Measurements from ENCODE around the gene IFITM5. TPM values are rescaled to one million over a fixed set of nuclear protein-coding genes. Genes with fewer than 3 reads are reported as not detected.
A peak's percentile ranks its signal among the peaks of the same experiment; 100 is the strongest.
"Not testable (repeated sequence)": the region's sequence is repeated elsewhere in the genome, so short reads cannot be mapped to it uniquely, and the experiment has no call there.

IFITM5 gene
- total RNA-seq, 4 donors from 2014 or later: not detected

DNA sequence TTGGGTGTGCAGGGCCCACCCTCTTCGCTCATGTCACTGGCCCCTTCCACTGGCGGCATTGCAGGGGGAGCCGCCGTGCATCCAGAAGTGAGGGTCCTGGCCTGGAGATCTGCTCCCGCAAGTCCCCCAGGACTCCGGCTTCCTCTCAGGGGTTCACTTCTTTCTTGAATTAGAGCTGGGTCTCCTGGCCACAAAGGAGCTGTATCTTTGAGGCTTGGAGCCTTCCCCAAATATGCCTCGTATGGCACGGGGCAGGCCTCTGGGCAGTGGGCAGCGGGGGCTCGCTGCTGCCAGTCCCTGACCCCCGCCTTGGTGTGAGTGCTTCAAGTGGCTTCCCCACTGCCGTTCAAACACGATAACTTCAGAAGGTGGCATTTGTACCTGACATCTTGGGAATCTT lies 28.7 kb upstream of the IFITM5 start:
- 90 to 97% methylated on average over 13 of the region's 13 CpGs for WGBS, 2 donors
- no peak overlapping the region for H3K4me3 ChIP-seq (ENCODE audit: low read depth, poor library complexity, severe bottlenecking)
- intact Hi-C loops (cut with DNase I; ENCODE audit: low total_unique reads): no loop called here
- TF ChIP-seq POLR2A (IDR thresholded peaks at IDR 0.05): no peak
- DNase-seq (ENCODE audit: low spot score in 2 of 2): peak in 1 of 2 donors; percentile 59

DNA sequence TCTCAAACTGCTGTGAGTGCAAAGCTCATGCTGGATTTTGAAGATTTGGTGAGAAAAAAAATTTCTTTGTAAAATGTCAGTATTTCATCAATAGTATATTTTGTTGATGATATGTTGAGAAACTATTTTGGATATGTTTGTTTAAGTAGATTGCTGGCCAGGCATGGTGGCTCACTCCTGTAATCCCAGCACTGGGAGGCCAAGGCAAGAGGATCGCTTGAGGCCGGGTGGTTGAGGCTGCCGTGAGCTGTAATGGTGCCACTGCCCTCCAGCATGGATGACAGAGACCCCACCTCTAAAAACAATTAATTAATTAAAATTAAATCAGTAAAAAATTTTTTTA lies 28.2 kb upstream of the IFITM5 start:
- no peak overlapping the region for H3K4me3 ChIP-seq (ENCODE audit: low read depth, poor library complexity, severe bottlenecking)
- 93 to 99% methylated on average over 3 of the region's 3 CpGs for WGBS, 2 donors
- no peak for TF ChIP-seq POLR2A (IDR thresholded peaks at IDR 0.05)
- TF ChIP-seq, protein P1, sequence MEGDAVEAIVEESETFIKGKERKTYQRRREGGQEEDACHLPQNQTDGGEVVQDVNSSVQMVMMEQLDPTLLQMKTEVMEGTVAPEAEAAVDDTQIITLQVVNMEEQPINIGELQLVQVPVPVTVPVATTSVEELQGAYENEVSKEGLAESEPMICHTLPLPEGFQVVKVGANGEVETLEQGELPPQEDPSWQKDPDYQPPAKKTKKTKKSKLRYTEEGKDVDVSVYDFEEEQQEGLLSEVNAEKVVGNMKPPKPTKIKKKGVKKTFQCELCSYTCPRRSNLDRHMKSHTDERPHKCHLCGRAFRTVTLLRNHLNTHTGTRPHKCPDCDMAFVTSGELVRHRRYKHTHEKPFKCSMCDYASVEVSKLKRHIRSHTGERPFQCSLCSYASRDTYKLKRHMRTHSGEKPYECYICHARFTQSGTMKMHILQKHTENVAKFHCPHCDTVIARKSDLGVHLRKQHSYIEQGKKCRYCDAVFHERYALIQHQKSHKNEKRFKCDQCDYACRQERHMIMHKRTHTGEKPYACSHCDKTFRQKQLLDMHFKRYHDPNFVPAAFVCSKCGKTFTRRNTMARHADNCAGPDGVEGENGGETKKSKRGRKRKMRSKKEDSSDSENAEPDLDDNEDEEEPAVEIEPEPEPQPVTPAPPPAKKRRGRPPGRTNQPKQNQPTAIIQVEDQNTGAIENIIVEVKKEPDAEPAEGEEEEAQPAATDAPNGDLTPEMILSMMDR (IDR thresholded peaks at IDR 0.05): no peak
- DNase-seq (ENCODE audit: low spot score in 2 of 2): peak in 1 of 2 donors; percentile 74
- intact Hi-C loops (cut with DNase I; ENCODE audit: low total_unique reads): no loop called here

DNA sequence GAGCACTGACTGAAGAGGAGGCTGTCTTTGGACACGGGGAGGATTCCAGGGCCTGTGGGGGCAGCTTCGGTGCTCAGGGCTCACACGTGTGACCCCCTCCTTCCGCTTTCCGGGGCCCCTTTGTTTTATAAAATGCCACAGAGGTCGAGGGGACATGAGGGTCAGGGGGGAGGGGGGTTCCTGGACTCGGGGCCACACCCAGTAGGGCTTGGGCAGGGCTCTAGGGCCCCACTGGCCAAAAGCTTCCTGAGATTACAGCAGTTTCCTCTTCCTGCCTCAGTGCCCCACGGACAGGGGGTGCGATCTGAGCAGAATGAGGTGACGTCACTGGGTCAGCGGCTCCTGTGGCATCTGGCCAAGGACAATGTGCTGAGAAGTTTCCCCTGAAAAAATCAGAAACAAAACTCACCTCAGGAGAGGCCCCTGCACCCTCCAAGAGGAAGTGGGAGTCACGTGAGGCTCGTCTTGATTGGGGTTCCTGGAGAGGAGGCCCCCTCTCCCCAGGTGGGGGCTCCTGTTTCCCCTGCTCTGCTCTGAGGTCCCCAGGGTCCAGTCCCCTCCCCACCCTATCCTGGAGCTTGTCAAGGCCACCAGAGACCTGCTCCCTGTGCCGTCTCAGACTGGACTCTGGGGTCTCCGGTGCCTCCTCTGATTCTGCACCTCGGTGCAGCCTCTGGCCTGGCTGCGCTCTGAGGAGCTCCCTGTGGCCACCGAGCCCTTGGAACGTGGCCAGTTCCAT lies 27.7 kb upstream of the IFITM5 start:
- no peak overlapping the region for H3K4me3 ChIP-seq (ENCODE audit: low read depth, poor library complexity, severe bottlenecking)
- TF ChIP-seq POLR2A (IDR thresholded peaks at IDR 0.05): no peak
- TF ChIP-seq, protein P1 (IDR thresholded peaks at IDR 0.05): no peak
- WGBS, 2 donors: 49 to 51% methylated on average over 19 of the region's 19 CpGs
- intact Hi-C loops (cut with DNase I; ENCODE audit: low total_unique reads): no loop called here
- peak; percentile 84 to 98 for DNase-seq (ENCODE audit: low spot score in 2 of 2)

DNA sequence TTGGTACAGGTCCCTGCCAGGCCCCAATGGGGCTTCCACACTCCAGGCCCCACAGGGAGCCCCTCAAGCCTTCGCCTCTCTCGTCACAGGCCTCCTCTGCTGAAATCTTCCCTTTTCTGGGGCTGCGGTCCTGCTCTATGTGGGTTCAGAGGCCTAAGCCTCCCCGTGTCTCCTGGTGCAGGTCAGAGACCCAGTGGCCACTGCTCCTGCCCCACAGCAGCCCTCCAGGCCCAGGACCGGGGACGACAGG lies 27.2 kb upstream of the IFITM5 start:
- no peak overlapping the region for H3K4me3 ChIP-seq (ENCODE audit: low read depth, poor library complexity, severe bottlenecking)
- no peak for TF ChIP-seq POLR2A (IDR thresholded peaks at IDR 0.05)
- TF ChIP-seq, protein P1 (IDR thresholded peaks at IDR 0.05): no peak
- 71 to 79% methylated on average over 4 to 6 of the region's 6 CpGs for WGBS, 2 donors
- no peak for DNase-seq (ENCODE audit: low spot score in 2 of 2)
- intact Hi-C loops (cut with DNase I; ENCODE audit: low total_unique reads): no loop called here

DNA sequence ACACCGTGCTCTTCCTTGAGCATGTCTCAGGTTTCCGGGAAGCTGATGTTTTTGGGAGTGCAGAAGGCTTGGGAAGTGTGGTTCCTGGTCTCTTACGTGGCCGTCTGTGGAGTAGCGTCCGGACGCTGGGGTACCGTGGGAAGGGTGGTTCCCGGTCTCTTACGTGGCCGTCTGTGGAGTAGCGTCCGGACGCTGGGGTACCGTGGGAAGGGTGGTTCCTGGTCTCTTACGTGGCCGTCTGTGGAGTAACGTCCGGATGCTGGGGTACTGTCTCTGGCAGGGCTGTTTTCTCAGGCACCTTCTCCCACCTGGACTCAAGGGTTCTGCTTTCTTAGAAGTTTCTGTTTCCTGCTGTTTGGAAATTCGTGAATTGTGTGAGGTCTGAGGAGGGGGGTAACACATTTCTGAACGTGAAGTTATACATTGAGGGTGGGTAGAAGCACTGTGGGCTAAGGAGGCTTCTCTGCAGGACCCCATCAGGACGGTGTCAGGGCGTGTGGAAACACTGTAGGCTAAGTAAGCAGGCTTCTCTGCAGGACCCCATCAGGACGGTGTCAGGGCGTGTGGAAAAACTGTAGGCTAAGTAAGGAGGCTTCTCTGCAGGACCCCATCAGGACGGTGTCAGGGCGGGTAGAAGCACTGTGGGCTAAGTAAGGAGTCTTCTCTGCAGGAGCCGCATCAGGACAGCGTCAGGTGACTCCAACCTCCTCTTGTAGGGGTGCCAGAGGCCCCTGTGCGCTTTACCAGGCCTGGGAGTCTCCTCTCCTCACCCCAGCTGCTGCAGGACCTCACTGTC lies 26.7 kb upstream of the IFITM5 start:
- intact Hi-C loops (cut with DNase I; ENCODE audit: low total_unique reads): no loop called here
- no peak for DNase-seq (ENCODE audit: low spot score in 2 of 2)
- TF ChIP-seq POLR2A (IDR thresholded peaks at IDR 0.05): no peak
- TF ChIP-seq, protein P1 (IDR thresholded peaks at IDR 0.05): no peak
- H3K4me3 ChIP-seq (ENCODE audit: low read depth, poor library complexity, severe bottlenecking): no peak overlapping the region
- WGBS, 2 donors: 85 to 90% methylated on average over 29 to 30 of the region's 30 CpGs

DNA sequence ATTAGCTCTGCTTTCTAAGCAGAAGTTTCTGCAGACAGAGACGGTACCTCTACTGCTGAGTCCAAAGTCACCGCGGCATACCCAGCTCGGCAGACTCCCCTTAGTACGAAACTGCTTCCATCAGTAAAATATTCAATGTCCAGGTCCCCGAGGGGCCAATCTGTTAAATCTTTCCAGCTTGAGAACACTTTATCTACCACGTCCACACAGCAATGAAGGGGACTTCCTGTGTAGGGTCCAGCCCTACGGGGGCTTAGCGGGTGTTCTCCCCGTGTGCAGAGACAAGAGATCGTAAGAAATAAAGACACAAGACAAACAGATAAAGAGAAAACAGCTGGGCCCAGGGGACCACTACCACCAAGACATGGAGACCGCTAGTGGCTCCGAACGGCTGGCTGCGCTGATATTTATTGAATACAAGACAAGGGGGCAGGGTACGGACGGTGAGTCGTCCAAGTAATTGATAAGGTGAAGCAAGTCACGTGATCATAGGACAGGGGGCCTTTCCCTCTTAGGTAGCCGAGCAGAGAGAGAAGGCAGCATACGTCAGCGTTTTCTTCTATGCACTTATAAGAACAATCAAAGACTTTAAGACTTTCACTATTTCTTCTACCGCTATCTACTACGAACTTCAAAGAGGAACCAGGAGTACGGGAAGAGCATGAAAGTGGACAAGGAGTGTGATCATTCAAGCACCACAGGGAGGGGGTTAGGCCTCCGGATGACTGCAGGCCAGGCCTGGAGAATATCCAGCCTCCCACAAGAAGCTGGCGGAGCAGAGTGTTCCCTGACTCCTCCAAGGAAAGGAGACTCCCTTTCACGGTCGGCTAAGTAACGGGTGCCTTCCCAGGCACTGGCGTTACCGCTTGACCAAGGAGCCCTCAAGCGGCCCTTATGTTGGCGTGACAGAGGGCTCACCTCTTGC lies 25.5 kb upstream of the IFITM5 start:
- DNase-seq (ENCODE audit: low spot score in 2 of 2): peak in 1 of 2 donors; percentile 79
- intact Hi-C loops (cut with DNase I; ENCODE audit: low total_unique reads); H3K4me3 ChIP-seq (ENCODE audit: low read depth, poor library complexity, severe bottlenecking): not testable (repeated sequence)
- 61 to 64% methylated on average over 28 of the region's 34 CpGs for WGBS, 2 donors

All from lower leg skin (tissue), 4 donors.